ENCODE measurements around the gene NRXN3.

DNA sequence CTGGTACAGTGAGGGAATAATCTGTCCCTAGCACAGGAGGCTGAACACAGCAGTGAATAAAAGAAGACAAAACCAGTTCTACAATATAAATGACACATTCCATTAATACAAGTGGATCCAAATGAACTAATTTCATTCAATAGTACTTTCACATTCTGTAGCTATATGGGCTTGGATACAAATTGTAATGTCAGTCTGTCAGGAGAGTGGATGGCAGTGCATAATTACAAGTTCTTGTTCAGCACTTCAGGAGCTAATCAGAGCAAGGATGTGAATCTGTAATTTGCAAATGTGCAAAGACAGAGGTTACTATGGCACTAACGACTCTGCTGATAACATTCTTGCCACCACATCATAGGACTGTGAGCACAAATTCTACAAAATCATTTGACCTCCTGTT lies 1343.3 kb downstream of the NRXN3 start:
- TF ChIP-seq GATA3 (IDR thresholded peaks at IDR 0.05; ENCODE audit: low read depth, low read length) (no peak), GATA2 (IDR thresholded peaks at IDR 0.05; ENCODE audit: low read depth, low read length) (no peak)

All from SH-SY5Y (cell line).